GM19240 (cell line): Measurements from ENCODE around the gene BORCS5.
"Not testable (repeated sequence)": the region's sequence is repeated elsewhere in the genome, so short reads cannot be mapped to it uniquely, and the experiment has no call there.

ENCODE experiments used
- DNase-seq: peaks from one replicate; pipeline ENCODE4 v3.0.0; 2011; ENCODE audit warnings: low spot score; ENCODE audit not compliant: insufficient read length

Gene BORCS5

DNA sequence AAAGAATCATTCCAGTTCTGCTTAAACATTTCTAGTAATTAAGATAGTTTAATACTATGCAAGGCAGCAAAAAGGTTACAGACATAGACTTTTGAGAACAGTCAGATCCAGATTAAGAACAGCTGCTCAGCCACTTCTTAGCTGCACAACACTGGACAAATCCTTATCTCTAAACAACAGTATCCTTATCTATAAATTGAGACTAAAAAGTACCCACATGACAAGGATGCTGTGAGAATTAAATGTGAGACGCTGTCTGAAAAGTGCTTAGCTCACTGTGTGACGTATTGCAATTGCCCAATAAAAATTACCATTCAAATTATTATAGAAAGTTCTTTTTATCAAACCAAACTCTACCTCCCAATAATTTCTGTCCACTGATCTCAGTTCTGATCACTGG is 35.5 kb downstream of the BORCS5 start:
- DNase-seq = no peak

DNA sequence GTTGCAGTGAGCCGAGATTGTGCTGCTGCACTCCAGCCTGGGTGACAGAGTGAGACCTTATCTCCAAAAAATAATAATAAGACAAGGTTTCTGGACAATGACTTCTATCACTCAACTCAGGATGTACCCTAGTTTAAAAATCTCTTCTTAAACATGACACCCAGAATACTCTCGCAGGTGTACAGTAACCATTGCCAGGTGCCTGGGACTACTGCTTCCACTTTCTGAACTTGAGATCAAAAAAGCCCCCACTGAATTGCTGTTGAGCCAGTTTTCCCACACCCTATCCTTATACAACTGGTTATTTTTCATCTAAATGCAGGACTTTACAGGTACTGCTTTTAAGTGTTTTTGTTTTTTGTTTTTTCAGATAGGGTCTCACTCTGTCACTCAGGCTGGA is 36.3 kb downstream of the BORCS5 start:
- DNase-seq = no peak

DNA sequence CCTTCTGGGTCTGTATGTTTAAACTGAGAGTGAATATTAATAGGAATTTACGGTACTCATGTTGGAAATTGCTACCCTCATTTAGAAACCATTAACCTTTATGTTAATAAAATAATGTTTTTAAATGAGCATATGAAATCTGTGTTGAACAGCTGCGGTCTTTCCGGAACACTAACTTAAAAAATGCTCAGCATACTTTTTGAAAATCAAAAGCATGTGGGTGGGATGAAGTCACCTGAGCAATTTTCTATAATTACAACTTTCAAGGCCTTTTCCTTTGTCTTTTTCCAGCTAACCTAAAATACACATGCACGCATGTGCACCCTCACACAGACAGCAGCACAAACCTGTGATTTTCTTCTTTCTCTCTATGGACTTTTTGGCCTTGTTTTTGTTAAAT is 39.8 kb downstream of the BORCS5 start:
- no peak for DNase-seq

DNA sequence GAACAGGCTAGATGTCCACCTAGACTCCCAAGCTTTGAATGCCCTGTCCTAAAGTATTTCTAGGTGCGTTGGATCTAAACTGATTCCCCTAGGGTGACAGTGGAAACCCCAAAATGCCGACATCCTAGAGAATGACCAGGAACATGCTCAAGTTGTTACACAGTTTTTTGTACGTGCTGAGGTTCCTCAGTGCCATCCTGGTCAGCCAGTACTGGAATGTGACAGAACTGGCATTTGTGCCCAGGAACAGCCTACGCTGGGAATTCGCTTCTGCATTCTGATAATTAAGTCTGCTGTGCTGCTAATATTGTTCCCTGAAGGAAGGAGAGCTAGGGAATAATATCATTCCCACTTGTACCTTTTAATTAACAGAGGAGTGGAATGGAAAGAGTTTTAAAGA is 40.3 kb downstream of the BORCS5 start:
- DNase-seq = no peak

DNA sequence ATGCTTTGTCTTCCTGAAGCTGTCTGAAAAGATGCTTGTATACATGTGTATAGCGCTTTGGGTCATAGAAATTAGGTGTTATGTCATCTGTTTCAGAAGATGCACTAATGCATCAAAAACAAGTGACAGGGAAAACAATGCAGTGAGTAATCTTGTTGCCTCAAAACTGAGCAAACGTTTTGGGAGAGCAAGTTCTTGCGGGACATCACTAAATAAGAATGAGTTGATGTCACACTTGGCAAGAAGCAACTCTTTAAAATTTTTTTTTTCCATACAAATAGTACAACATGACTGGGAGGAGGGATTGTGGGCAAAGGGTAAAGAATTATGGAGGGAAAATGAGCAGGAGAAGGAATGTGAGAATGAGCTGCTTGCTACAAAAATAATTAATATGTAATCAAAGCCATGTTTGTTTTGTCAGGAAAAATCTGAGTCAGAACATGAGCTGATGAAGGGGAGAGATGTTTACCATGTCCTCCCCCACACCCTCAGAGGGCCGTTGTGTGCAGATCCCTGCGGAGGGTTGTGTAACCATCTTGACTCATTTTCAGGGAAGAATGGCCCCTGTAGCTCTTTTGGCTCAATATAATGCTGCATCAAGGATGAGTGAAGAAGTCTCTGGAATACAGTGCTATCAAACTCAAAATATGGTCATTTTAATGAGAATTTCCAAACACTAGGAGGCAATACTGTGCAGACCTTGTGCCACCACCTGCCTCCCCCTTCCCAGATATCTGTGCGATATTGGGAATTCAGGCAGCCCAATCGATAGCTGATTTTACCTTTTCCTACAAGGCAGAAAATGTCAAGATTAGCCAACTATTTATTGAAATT is 41.4 kb downstream of the BORCS5 start:
- DNase-seq = no peak

DNA sequence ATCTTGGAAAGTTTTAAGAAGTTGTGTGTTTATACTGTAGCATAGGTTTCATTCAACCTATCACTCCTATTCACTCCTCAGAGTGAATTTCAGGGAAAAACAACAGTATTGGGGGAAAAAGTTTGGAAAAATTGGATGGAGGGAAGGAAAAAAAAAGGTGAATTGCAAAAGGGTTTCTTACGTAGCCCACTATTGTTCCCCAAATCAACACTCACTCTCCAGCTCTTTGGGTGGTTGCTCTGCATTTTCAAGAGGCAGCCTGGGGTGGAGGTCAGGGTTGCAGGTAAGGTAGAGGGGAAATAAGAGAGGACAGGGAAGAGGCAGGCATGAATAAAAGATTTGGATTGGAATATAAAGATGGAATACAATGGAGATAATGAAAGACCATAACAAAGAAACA is 42.3 kb downstream of the BORCS5 start:
- no peak for DNase-seq

DNA sequence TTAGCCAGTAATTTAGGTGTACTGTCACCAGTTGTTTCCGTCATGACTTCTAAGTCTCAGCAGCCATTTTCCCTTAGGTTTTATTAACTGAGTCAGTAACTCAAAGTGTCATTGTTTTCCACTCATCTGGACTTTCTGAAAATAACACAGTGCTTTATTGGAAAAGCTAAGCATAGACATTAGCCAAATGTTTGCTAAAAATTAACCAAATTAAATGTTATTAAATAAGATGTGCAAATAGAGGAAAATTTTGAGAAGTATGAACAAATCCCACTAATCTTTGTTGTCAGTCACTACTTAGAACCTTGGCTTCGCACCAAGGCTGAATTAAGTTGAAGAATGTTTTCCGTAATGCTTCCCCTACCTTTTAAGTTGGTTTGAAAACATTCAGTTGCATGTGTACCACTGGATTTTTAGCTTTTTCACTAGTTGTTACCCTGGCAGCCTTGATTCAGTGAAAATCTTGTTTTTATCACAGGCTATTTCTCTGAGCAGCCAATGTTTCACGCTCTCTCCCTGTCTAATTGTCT is 43.0 kb downstream of the BORCS5 start:
- DNase-seq = no peak

DNA sequence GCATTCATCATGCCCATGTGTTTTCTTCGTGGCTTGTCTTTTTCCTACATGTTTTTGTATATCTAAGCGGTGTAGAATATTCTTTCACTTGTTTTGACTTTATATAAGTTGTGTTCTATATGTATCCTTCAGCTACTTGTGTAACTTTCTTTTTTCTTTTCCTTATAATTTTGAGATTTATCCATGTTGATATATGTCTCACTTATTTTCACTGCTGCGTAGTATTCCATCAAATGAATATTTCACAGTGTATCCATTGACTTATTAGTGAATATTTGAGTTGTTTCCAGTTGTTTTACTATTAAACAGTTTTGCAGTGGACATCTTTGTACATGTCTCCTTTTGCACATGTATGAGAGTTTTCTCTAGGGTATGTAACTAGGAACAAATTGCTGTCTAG is 43.9 kb downstream of the BORCS5 start:
- DNase-seq = no peak

DNA sequence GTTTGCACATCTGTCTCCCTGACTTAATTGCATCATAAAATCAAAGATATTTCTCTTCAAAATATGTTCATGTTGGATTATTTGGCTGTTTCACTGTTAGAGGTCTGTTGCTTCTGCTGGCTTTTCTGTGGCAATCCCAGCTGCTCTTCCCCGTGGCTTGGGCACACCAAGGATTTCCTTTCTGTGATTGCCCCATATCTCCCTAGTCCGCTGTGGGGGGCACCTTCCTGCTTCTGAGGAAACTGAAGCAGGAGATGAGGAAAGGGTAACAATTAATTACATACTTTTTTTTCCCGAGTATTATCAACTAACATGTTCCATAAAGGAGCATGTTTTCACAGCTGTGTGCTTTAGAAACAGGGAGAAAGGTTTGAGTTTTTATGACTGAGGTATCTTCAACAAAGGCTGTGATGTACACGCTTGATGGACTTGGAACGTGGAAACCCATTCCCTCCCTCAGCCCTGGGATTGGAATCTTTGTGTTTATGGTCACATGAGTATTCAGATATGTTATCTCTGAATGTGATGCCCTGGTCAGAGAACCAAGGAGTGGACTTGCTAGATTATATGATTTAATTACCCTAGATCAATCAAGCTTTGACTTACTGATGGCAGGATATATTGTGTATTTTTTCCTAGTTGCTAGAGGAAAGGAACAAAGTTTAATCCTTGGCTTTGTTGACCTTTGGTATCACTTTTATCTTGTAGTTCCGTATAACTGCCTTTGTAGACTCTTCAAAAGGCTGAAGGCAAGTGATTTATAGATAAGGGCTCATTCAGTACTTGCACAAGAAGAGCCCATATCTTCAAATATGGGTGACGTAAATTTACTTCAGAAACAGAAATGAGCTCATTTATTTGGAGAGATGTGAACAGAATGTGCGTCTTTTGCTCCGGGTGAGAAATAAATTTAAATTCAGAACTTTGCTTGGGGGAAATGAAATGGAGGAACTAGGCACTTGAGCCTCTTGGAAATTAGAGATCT is 46.7 kb downstream of the BORCS5 start:
- no peak for DNase-seq

DNA sequence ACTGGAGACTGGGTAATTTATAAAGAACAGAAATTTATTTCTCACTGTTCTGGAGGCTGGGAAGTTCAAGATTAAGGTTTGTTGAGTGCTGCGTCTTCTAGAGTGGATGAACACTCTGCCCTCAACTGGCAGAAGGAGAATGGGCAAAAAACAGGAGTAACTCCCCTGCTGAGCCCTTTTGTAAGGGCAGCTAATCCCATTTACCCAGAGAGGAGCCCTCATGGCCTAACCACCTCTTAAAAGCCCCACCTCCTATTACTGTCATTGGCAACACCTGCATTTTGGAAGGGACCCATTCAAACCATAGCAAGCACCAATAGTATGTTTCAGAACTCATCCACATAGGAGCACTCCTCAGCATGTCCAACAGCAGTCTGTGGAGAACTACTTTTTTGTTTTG is 47.4 kb downstream of the BORCS5 start:
- no peak for DNase-seq

DNA sequence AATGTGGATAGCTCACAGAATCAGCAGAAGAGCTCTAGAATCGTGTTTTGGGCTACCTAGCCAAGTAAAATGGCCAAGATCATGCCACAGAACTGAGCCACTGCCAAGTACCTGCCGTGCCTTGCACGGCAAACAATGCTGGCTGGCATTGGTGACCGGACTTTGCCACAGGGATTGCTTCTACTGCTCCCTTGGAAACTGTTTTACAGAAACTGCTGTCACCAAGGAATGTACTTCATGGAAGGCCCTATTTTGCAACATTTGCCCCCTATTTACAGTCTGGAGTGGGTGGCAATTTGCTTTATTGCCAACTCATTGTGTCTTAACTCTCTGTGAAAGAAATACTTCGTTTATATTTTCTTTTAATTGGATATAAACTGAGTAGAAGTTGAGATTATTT is 49.0 kb downstream of the BORCS5 start:
- no peak for DNase-seq

DNA sequence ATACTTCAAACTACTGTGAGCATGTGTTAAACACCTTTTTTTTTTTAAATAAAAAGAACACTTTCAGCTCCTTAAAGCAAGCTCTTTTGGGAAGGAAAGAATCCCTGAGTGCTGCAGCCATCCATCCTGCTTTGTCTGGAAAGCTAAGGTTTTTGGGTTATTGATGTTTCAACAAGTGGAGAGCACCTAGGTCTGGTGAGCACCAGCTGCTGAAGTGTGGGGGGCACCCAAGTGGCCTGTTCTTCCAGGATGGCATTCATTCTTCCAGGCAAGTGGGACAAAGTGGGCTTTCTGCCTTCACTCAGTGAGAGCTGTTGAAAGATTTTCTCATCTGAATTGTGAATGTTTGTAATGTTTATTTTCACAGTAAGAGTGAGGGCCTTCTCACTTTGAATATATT is 49.9 kb downstream of the BORCS5 start:
- DNase-seq = no peak

DNA sequence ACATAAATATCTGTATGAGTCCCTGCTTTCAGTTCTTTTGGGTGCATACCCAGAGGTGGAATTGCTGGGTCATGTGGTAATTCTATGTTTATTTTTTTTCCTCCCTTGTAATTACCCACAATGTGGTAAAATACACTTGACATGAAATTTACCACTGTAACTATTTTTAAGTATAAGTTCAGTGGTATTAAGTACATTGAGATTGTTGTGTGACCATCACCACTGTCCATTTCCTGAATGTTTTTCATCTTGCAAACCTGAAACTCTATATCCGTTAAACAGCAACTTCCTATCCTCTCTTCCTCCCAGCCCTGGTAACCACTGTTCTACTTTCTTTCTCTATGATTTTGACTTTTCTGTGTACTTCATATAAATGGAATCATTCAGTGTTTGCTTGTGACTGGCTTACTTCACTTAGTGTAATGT is 51.4 kb downstream of the BORCS5 start:
- DNase-seq = no peak

DNA sequence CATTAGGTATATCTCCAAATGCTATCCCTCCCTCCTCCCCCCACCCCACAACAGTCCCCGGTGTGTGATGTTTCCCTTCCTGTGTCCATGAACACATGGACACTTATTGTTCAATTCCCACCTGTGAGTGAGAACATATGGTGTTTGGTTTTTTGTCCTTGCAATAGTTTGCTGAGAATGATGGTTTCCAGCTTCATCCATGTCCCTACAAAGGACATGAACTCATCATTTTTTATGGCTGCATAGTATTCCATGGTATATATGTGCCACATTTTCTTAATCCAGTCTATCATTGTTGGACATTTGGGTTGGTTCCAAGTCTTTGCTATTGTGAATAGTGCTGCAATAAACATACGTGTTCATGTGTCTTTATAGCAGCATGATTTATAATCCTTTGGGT is 52.5 kb downstream of the BORCS5 start:
- DNase-seq = not testable (repeated sequence)

DNA sequence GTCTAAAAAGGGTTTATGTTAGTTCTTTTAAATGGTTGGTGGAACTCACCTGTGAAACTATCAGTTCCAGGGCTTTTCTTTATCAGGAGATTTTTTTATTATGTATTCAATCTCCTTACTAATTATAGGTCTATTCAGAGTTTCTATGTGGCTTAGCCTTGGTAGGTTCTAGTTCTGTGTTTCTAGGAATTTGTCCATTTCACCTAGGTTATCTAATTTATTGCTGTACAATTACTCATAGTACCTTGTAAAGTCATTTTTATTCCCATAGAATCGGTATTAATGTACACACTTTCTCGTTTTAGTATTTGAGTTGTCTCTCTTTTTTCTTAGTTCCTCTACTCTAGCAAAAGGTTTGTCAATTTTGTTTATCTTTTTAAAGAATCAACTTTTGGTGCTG is 59.0 kb downstream of the BORCS5 start:
- DNase-seq = no peak

DNA sequence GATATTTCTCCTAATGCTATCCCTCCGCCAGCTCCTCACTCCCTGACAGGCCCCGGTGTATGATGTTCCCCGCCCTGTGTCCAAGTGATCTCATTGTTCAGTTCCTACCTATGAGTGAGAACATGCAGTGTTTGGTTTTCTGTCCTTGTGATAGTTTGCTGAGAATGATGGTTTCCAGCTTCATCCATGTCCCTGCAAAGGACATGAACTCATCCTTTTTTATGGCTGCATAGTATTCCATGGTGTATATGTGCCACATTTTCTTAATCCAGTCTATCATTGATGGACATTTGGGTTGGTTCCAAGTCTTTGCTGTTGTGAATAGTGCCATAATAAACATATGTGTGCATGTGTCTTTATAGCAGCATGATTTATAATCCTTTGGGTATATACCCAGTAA is 62.3 kb downstream of the BORCS5 start:
- not testable (repeated sequence) for DNase-seq

DNA sequence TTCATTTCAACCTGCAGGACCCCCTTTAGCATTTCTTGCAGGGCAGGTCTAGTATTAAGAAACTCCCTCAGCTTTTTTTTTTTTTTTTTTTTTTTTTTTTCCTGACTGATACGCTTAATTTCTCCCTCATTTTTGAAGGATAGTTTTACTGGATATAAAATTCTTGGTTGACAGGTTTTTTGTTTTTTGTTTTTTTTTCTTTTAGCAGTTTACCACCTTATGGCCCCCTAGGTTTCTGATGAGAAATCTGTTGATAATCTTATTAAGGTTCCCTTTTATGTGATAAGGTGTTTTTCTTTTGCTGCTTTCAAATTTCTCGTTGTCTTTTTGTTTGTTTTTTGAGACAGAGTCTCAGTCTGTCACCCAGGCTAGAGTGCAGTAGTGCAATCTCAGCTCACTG is 66.5 kb downstream of the BORCS5 start:
- no peak for DNase-seq

DNA sequence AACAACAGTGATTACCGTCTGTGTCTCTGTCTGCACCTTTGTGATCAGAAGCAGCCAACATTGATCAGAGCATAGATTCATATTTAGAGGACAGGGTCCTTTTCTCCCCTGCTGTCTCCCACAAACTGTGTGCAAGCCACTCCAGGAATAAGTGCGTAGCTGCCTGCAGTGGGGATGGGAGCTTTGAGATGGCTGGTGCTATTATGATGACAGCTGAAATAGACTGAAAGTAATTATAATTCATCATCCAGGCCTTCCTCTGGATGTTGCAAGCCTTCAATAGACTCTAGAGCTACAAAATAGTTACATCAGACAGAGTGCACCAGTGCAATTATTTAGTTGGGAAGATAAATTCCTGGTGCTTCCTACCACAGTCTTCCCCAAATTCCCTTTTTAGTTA is 68.1 kb downstream of the BORCS5 start:
- no peak for DNase-seq

DNA sequence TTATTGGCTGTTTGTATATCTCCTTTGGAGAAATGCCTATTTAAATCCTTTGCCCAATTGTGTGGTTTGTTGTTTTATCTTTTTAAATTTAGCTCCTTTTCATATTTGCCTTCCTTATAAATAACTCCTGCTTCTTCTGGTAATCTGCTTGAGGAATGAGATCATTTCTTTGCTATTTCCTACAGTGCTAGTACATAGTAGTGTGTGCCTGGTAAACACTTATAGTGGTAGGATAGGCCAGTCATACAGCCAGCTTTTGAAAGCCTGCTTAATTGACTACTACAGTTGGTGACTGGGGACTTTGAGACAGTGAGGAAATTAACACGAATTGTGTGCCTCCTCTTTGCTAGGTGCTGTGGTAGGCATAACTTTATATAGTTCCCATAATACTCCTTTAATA is 68.7 kb downstream of the BORCS5 start:
- DNase-seq = no peak

DNA sequence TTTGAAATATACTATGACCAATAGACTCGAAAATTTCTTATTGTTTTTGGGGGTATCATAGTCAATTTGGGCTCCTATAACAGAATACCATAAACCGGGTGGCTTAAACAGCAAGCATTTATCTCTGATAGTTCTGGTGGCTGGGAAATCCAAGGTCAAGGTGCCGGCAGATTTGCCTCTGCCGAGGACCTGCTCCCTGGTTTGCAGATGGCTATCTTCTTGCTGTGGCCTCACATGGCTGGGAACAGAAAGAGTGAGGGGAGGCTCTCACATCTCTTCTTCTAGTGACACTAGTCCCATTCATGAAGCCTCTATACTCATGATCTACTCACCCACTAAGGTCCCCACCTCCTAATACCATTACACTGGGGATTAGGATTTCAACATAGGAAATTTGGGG is 70.7 kb downstream of the BORCS5 start:
- DNase-seq = no peak

DNA sequence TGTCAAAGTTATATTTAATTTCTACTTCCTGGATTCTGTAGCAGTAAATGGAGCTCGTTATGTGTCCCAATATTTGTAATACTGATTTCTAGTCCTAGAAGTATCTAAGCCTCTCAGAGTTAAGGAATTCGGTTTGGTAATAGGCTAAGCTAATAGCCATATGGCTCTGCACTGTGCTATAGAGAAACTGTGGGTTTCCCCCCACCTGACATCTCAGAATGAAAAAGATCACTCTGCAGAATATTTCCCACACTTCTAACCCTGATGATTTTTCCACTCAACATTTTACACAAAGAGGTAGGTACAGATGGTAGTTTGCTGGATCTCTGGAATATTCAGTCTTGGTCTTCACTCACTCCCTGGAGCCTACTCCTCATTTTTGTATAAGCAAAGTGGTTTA is 71.2 kb downstream of the BORCS5 start:
- no peak for DNase-seq

DNA sequence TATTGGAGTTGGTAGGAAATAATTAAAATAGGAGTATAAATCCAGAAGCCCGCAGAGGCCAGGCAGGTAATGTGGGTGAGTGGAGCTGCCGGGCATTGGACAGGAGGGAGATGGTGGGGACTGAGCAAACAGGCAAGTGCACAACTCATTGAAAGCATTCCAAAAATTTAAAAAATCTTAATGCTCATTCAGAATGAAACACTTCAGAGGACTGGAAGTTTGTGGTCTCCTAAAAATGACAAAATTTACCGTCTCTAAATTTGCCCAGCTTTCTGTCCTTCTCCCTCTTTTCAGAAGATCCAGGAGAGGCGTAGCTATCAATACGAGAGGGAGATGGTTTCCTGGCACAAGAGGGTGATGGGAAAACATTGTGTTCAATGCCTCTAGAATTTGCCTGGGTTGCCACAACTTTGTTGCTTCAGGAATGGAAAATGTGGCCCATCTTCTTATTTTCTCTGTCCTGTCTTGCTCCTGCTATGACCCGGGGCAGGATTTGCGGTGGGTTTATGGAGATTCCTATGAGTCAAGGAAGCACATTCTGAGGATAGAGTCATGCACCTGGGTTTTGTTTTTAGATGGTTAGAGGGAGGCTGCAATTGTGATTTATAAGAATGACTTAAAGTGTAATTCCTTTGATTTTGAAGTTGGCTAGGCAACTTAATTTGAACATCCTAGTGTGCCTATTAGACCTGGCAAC is 72.2 kb downstream of the BORCS5 start:
- no peak for DNase-seq
